Activated naive CD4-positive, alpha-beta T cell treated with anti-CD3 and anti-CD28 coated beads, Interleukin-2, amount 50 U/mL, for 16 hours (primary cell): Measurements from ENCODE around the gene CDK14.

ENCODE experiments used
- DNase-seq: peaks from one replicate; pipeline ENCODE4 v3.0.0-alpha.2; 2020

CDK14 gene

DNA sequence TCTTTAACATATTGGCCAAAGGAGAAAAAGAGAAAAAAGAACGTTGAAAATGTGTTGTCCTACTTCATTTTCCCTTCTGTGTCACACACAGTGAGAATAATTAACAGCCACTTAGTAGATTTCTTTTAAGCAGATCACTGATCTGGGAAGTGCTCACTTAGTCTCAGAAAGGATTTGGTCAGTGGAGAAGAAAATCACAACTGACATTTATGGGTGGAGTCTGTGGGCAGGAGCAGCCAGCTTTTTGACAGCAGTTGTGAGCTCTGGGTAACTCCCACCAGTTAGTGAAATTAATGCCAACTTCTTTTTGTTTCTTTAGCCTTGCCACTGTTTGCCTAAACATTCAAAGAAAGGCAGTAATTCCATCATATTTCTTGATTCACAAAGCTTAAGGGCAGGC is 49.7 kb downstream of the CDK14 start:
- no peak for DNase-seq

DNA sequence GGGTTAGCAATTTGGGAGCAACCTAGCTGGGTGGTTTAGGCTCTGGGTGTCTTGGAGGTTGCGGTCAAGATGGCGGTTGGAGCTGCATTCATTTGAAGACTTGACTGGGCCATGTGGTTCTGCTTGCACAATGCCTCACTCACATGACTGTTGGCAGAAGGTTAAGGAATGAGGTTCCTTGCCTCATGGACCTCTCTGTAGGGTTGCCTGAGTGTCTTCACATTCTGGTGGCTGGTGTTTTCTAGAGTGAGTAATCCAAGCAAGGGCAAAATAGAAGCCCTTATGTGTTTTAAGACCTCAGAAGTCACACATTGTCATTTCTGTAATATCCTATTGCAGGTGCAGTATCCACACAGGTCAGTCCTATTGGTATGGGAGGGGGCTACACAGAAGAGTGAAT is 52.0 kb downstream of the CDK14 start:
- no peak for DNase-seq

DNA sequence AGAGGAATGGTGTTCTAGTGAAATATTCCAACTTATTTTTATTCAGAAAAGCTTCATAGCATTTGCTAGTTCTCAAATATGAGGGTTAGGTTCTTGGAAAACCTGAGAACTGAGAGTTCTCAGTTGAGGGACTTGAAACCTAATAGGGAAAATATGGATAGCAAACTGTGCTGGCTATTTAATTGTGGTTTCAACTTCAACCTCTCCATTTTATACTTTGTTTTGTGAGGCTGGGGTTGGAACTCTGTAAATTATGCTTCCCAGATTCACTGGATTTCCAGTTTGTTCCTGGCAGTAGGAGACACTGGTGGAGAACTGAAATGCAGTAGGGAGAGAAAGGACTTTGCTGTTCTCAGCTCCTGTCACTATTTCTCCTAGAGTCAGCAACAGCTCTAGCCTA is 52.7 kb downstream of the CDK14 start:
- no peak for DNase-seq

DNA sequence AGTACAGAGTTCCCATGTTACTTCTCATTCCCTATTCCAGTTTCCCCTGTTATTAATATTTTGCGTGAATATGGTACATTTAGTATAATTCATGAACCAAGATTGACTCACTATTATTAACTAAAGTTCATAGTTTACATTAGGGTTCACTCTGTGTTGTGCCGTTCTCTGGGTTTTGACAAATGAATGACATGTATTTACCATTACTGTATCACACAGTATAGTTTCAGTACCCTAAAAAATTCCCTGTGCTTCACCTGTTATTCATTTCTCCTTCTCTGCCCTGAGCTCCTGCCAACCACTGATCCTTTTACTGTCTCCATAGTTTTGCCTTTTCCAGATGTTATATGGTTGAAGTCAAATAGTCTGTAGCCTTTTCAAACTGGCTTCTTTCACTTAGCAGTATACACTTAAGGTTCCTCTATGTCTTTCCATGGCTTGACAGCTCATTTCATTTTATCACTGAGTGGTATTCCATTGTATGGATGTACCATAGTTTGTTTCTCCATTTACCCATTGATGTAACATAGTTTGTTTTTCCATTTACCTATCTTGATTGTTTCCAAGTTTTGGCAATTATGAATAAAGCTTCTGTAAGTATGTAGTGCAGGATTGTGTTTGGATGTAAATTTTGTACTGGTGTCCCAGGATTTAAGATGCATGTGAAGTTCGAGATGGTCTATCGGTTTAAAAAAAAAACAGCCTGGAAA is 58.8 kb downstream of the CDK14 start:
- DNase-seq: no peak

DNA sequence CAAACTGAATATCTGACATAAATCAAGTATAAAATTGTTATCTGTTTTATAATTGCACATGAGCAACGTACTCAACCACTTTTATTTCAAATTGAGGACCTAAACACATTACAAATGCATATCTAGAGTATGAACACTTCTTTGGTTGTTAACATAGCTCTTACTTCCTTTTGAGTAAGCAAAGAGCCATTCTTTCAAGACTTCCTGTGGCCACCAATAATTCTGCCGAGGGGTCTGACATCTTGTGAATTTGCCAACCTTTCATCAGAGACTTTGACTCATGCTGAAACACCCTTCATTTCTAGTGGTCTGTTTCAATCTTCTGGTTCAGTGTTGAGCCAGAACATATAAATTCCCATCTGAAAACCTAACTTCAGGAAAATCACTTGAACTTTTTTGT is 59.4 kb downstream of the CDK14 start:
- DNase-seq: no peak

DNA sequence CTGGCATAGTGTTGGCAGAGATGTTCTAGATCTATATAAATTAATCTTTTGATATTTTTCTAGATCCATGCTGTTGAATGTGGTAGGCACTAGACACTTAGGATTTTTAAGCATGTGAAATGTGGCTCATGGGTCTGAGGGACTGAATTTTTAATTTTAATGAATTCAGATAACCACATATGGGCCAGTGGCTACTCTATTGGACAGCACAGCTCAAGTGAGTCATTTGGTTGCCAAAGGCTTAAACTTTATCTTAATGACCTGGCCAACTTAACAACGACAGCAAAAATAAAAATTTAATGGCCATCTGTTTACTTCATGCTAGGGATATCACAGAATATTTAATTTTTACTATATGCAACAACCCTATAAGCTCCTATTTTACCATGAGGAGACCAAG is 61.4 kb downstream of the CDK14 start:
- no peak for DNase-seq

DNA sequence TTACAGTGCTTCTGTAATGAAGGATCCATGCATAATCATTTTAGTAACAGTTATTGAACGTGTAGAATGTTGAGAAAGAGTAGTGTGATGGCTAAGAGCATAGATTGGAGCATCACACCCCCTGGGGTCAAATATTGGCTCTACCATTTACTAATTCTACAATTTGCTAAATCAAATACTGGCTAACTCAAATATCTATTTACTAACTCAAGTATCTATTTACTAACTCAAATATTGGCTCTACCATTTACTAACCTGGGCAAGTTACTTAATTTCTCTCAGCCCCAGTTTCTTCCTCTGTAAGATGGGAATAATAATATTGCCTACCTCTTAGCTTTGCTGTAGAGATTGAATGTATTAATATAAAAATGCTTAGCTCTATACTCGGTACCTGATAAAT is 64.0 kb downstream of the CDK14 start:
- DNase-seq: no peak

DNA sequence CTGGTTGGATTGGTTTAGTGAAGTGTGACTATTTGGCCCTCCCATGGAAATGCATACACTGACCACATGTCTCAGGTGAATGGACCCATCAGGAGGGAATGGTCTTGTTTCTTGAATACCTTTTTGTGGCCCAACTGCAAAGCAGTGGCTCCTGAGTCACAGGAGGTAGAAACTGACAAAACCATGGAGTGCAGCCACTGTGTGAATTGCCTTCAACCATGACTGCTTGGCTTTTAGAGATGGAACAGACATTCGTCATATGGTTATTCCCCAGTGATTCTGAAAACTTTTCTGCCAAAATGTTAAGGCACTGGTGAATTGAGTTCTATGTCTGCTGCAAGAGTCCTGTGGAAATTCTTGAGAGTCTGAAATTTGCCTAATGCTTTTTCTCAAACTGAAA is 64.7 kb downstream of the CDK14 start:
- DNase-seq: no peak

DNA sequence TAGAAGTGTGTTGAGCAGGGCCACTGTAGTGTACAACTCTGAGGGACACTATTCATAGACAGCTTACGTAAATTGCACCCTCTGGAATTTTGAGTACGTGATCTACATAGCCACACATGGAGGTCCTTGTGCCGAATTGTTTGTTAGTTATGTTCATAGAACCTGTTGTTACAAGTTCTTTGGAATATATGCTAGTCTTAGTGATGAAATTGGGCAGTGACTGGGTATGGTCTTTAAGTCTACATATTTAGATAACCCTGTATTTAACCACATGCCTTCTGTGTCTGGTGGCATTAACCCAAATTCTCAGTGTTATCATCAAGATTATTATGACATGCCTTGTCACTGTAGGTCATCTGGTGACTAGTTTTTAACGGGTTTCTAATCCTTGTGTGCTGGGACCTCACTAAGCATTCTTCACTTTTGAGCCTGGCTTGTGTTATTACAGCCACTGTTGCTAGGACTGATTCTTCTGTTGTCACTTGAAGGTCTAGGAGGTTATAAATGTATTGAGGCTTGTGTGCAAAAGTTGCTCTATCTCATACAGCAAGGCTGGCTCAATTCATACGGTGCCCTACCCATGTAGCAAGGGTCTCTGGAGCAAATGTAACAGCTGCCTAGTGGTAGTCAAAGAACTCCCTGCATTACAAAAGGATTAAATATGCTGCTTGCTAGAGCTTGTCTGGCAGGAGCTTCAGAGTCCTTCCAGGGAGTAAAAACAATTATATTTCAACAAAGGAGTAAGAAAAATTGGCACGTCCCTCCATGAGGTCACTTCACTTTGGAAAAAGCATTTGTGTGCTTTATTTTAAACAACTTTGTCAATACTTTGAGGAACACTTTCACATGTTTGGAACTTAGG is 65.4 kb downstream of the CDK14 start:
- no peak for DNase-seq

DNA sequence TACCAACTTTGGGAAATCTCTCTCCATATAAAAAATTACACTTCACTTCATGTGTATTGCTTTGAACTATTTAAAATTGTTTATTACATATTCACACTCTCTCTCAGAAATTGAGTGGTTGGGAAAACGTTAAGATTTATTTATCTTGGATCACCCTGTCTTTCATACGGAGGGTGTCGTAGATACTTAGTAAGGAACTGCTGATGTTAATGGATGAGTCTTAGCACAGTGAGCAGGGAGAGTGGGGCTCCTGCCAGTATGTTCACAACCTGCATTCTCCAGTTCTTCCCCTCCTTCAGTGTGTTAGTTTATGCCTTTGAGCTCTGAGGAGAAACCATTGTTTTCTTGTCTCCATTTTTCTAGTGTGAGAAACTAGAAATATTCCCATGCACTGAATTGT is 67.1 kb downstream of the CDK14 start:
- DNase-seq: no peak

DNA sequence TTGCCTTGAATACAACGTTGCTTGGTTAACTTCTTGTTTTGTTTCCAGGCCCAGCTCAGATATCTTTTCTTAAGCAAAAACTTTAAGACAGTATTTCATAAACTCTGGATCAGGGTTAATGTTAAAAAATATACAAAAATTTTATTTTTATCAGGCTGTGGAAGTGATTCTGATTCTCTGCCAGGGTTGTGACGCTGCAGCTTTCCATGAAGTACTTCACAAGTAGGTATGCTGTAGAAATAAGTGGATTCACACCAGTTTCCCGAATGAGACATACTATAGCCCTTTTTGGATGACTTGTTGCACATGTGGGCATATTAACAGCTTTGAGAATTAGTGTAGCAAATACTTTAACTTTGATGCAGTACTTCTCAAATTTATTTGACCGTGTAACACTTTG is 70.1 kb downstream of the CDK14 start:
- DNase-seq: no peak

DNA sequence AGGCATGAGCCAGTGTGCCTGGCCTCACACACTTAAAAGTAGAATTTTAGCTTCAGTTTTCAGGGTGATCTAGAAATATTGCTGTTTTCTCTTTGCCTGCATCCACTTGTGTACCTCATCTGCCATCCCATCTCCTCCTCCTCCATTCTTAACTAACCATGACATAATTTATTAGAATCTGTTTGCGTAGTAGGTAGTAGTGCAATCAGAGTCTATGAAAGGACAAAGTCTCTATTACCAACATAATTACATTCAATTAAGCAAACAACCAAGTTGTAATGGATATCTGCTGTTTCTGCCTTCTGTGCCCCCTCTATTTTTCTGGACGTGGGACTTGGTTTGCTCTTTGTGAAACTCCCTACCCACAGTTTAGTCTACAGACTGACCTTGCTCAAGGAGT is 72.9 kb downstream of the CDK14 start:
- DNase-seq: no peak

DNA sequence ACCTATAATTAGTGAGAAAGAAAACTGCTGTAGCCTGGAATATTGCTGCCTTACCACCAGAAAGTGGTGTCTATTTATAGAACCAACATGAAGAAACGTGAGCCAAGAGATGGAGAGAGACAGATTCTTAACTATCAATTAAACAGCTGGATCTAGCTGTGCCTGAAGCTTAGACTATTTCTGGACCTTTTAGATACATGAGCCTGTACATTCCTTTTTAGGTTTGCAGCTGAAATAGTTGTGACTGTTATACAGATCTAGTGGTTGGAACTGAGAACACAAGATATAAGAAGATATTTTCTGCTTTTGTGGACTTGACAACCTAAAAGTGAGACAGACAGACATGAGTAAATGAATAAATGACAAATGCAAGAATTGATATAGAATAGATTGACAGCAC is 73.4 kb downstream of the CDK14 start:
- DNase-seq: no peak

DNA sequence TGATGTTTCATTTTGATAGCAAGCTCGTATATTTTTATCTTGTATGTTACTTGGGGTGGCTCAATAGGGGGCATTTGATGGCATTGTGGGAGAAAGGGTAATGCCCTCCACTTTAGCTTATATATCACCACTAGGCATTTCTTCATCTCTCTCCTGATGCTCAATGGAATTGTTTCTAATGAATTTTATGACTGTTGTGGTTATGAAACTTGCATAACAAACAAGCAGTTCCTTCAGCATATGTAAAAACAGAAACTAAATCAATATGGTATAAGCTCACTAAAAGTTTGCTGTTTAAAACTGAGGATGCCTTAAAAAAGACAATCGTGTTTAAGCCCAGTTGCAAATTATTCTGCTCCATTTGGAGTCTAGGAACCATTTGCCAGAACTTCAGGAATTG is 75.5 kb downstream of the CDK14 start:
- no peak for DNase-seq

DNA sequence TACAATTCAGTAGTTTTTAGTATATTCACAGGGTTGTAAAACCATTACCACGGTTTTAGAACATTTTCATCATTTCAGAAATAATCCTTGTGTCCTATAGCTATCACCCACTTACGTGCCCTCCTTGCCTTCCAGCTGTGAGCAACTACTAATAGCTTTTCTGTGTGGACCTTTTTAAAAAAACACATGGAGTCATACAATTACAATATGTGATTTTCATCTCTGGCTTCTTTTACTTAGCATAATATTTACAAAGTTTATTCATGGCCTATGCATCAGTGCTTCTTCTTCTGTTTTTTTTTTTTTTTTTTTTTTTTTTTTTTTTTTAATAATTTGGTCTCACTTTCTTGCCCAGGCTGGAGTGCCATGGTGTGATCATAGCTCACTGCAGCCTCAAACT is 76.1 kb downstream of the CDK14 start:
- no peak for DNase-seq

DNA sequence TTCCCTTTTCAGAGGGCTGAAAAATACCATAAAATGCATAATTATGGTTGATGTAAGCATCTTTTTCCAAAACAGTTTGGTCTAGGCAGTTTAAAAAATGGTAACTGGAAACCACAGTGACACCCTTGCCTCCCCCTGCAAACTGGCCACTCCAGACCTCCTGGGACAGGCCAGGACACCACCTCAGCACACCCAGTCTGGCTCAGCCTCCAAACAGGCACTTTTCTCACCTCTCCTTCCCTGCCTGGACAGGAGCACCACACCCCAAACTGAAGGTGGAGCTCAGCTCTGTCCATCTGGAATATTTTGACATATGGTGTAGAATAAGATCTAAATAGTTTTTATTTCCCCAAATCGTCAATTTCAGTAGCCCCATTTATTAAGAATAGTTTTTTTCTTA is 78.5 kb downstream of the CDK14 start:
- DNase-seq: no peak

DNA sequence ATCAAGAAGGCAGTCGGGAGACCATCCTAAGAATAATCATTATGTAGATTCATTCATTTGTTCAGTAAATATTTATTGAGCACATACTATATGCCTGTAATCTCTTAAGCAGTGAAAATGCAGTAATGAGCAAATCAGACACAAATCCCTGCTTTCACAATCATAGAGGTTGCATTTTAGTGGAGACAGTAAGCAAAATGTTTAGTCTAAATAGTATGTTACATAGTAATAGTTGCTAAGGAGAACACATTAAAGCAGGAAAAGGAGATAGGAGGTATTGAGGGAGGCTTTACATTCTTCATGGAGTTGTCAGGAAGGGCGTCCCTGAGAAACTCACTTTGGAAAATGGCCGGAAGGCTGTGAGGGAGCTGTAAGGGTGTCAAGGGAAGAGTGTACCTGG is 79.9 kb downstream of the CDK14 start:
- no peak for DNase-seq

DNA sequence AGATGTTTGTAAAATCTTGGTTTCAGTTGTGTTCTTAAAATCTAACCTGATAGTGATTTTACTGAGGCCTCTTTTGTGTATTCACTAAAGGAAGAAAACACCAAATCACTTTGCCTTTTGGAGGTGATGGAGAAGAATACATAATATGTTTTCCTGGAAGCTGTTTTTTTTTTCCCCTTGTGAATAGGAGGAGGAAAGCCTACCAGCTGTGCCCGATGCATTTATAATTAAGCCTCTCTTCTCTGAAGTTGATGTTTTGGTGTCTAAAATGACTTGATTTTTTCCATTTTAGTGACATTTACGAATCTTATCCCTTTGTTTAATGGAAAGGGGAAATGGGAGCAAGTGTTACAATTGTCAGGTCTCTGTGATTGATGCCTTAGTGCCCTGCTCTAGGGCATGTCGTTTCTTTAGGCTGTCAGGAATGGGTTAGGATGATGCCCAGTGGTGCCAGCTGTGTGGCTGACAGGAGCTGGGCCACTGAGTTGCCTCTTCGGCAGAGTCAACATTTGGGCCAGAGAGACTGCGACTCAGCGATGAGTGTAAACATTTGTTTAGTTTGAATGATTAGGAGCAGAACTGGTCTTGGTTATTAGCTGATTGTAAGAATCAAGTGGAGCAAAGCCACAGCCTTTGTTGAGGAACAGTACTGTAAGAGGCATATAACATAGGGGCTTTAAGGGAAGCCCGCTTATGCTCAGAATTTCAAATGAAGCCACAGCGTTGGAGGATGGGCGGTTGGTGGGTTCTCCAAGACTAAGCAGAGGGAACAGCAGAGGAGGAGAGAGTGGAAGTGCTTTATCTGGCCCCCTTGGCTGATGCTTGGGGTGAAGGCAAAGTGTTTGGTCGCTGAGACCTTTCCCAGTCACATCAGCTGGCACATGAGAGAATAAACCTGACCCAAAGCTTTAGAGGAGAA is 81.6 kb downstream of the CDK14 start:
- no peak for DNase-seq

DNA sequence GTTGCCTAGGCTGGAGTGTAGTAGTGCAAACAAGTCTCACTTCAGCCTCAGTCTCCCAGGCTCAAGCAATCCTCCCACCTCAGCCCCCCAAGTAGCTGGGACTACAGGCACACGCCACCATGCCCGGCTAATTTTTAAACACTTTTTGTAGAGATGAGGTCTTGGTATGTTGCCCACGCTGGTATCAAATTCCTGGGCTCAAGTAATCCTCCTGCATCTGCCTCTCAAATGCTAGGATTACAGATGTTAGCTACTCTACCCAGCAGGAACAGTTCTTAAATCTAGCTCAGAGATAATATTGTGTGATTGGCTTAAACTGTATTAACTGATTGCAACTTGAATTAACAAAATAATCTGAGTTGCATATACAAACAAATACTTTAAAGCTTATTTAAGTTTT is 82.9 kb downstream of the CDK14 start:
- DNase-seq: no peak

DNA sequence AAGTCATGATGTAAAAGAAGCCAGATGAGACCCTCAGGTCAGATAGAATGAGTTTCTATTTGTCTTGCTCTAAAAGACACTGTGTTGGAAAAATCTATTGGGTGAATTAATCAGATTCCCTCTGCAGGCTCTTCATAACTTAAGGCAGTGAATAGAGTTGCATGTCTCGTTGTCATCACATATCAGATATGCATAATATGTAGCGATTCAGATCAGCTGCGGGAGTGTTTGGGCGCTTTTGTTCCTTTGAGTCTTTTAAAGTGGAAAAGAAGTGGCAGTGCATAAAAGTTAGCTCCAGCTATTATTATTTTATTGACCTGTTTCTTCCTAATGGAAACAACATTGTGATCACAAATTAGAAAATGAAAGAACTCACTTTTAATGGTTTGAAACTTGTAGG is 84.4 kb downstream of the CDK14 start:
- DNase-seq: no peak

DNA sequence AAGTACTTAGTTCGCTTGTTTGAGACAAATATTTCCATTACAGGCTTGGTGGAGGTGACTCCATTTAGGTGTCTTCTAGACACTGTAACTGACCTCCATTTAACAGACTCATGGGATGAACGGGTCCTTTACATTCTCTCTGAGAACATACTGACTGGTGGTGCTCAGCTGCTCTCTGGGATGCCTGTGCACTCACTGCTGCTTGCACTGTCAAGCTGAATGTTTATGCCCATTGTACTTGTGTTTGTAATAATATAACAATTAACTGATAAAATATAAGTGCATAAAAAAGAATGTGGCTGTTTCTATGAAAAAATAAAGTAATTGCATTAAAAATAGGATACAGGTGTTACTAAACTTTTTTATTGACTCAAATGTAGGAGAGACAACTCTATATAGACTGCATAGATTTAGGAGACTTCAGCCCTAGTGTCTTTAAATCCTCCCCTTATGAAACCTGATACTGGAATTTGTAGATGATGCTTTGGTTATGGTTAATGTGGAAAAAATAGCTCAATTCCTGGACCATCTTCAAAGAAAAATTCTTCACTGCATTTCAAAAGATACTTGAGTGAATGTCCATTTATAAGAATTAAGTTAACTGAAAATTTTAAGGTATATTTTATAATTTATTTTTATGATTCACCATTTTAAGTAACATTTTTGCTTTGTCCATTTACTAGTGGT is 85.4 kb downstream of the CDK14 start:
- DNase-seq: no peak

DNA sequence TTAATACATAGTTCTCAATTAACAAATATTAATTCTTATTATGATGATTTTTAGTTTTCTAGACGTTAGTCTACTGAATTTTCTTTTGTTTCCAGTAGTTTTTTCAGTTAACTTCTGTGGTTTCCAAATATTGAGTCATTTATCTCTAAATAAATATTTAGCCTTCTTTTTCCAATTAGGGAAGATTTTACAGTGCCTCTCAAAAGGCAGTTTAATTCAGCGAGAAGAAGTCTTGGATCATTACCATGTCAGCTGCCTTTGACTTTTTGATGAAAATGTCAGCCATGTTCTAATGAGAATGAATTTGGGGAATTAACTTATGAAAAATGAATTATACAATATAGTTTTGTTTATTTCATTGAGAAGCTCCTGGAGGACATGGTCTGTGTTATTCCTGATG is 90.0 kb downstream of the CDK14 start:
- no peak for DNase-seq

DNA sequence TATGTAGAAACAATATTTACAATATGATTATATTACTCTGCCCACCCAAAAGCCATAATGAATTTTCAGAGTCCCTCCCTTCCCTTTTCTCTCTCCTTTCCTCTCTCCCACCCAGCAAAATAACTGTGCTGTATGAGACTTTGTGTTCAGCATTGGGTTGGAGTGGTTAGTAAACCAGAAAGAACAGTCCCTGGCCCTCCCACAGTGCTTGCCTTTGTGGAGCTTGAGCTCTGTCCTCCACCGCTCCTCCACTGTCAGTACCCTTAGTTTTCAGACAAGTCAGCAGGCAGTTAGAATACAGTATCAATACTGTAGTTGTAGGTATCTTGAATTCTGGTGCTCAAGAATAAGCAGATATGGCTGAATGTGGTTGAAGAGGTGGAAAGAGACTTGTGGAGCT is 92.7 kb downstream of the CDK14 start:
- DNase-seq: no peak
